ENCODE data around the gene PMEPA1. TPM values are rescaled to one million over a fixed set of nuclear protein-coding genes. Genes with fewer than 3 reads are reported as not detected.

Gene PMEPA1
- total and polyA plus RNA-seq, 2 donors = 1.0 to 5.1 TPM

GRCh38 chr20:57688295-57688694 lies 21.5 kb downstream of the PMEPA1 start:
- 73% methylated on average over 5 of the region's 5 CpGs for WGBS
- H3K27ac ChIP-seq (ENCODE audit: low read depth in 1 of 2, low read length in 1 of 2) = no peak overlapping the region
- H3K4me3 ChIP-seq (ENCODE audit: low read length in 2 of 2) = no peak overlapping the region

GRCh38 chr20:57686931-57687652 lies 22.7 kb downstream of the PMEPA1 start:
- Histone ChIP-seq H3K27me3 (ENCODE audit: control insufficient read depth in 2 of 2, insufficient read depth in 1 of 2, low read length in 1 of 2) (peaks cover 0 to 14% of the 10 kb centered on the region in 2 donors), H3K9me3 (ENCODE audit: control insufficient read depth in 2 of 2, insufficient read depth in 1 of 2, low read length in 1 of 2) (no peaks in the 10 kb centered on the region), H3K4me3 (ENCODE audit: low read length in 2 of 2) (no peak overlapping the region), H3K36me3 (ENCODE audit: control insufficient read depth in 2 of 2, insufficient read depth in 2 of 2, low read length in 1 of 2) (no peaks in the 10 kb centered on the region), H3K27ac (ENCODE audit: low read depth in 1 of 2, low read length in 1 of 2) (no peak overlapping the region), H3K4me1 (ENCODE audit: control insufficient read depth in 2 of 2, insufficient read depth in 2 of 2, low read length in 2 of 2) (peaks cover 0 to 2% of the 10 kb centered on the region in 2 donors)
- WGBS = 93% methylated on average over 12 of the region's 12 CpGs
- DNase-seq (ENCODE audit: low read depth in 6 of 9, low spot score in 9 of 9) = no peak

More at GRCh38 chr20:57688295-57688694, 21.5 kb downstream of the PMEPA1 start:
- H3K27me3 ChIP-seq (ENCODE audit: control insufficient read depth in 2 of 2, insufficient read depth in 1 of 2, low read length in 1 of 2) = peaks cover 0 to 7% of the 10 kb centered on the region in 2 donors
- no peaks in the 10 kb centered on the region for H3K4me1 ChIP-seq (ENCODE audit: control insufficient read depth in 2 of 2, insufficient read depth in 2 of 2, low read length in 2 of 2)
- no peak for DNase-seq (ENCODE audit: low read depth in 6 of 9, low spot score in 9 of 9)
- no peaks in the 10 kb centered on the region for H3K9me3 ChIP-seq (ENCODE audit: control insufficient read depth in 2 of 2, insufficient read depth in 1 of 2, low read length in 1 of 2)
- H3K36me3 ChIP-seq (ENCODE audit: control insufficient read depth in 2 of 2, insufficient read depth in 2 of 2, low read length in 1 of 2) = no peaks in the 10 kb centered on the region

- 87% methylated on average over 21 of the region's 21 CpGs for WGBS
- H3K9me3 ChIP-seq (ENCODE audit: control insufficient read depth in 2 of 2, insufficient read depth in 1 of 2, low read length in 1 of 2) = no peaks in the 10 kb centered on the region
- peaks cover 0 to 2% of the 10 kb centered on the region in 2 donors for H3K4me1 ChIP-seq (ENCODE audit: control insufficient read depth in 2 of 2, insufficient read depth in 2 of 2, low read length in 2 of 2)
- peaks cover 0 to 25% of the 10 kb centered on the region in 2 donors for H3K27me3 ChIP-seq (ENCODE audit: control insufficient read depth in 2 of 2, insufficient read depth in 1 of 2, low read length in 1 of 2)
- no peak overlapping the region for H3K4me3 ChIP-seq (ENCODE audit: low read length in 2 of 2)
- DNase-seq (ENCODE audit: low read depth in 6 of 9, low spot score in 9 of 9) = no peak
- H3K27ac ChIP-seq (ENCODE audit: low read depth in 1 of 2, low read length in 1 of 2) = no peak overlapping the region
- no peaks in the 10 kb centered on the region for H3K36me3 ChIP-seq (ENCODE audit: control insufficient read depth in 2 of 2, insufficient read depth in 2 of 2, low read length in 1 of 2)
Measured at GRCh38 chr20:57685146-57685758, 24.6 kb downstream of the PMEPA1 start.

GRCh38 chr20:57684808-57685140 lies 25.0 kb downstream of the PMEPA1 start:
- Histone ChIP-seq H3K27me3 (ENCODE audit: control insufficient read depth in 2 of 2, insufficient read depth in 1 of 2, low read length in 1 of 2) (peaks cover 0 to 26% of the 10 kb centered on the region in 2 donors), H3K9me3 (ENCODE audit: control insufficient read depth in 2 of 2, insufficient read depth in 1 of 2, low read length in 1 of 2) (no peaks in the 10 kb centered on the region), H3K36me3 (ENCODE audit: control insufficient read depth in 2 of 2, insufficient read depth in 2 of 2, low read length in 1 of 2) (no peaks in the 10 kb centered on the region), H3K4me3 (ENCODE audit: low read length in 2 of 2) (no peak overlapping the region), H3K27ac (ENCODE audit: low read depth in 1 of 2, low read length in 1 of 2) (no peak overlapping the region), H3K4me1 (ENCODE audit: control insufficient read depth in 2 of 2, insufficient read depth in 2 of 2, low read length in 2 of 2) (peaks cover 0 to 2% of the 10 kb centered on the region in 2 donors)
- no peak for DNase-seq (ENCODE audit: low read depth in 6 of 9, low spot score in 9 of 9)
- 75% methylated on average over 5 of the region's 5 CpGs for WGBS

GRCh38 chr20:57683881-57684807 lies 25.7 kb downstream of the PMEPA1 start:
- Histone ChIP-seq H3K27ac (ENCODE audit: low read depth in 1 of 2, low read length in 1 of 2) (no peak overlapping the region), H3K4me3 (ENCODE audit: low read length in 2 of 2) (no peak overlapping the region), H3K9me3 (ENCODE audit: control insufficient read depth in 2 of 2, insufficient read depth in 1 of 2, low read length in 1 of 2) (no peaks in the 10 kb centered on the region), H3K36me3 (ENCODE audit: control insufficient read depth in 2 of 2, insufficient read depth in 2 of 2, low read length in 1 of 2) (no peaks in the 10 kb centered on the region), H3K27me3 (ENCODE audit: control insufficient read depth in 2 of 2, insufficient read depth in 1 of 2, low read length in 1 of 2) (peaks cover 0 to 32% of the 10 kb centered on the region in 2 donors), H3K4me1 (ENCODE audit: control insufficient read depth in 2 of 2, insufficient read depth in 2 of 2, low read length in 2 of 2) (peaks cover 0 to 2% of the 10 kb centered on the region in 2 donors)
- DNase-seq (ENCODE audit: low read depth in 6 of 9, low spot score in 9 of 9) = no peak
- WGBS = 93% methylated on average over 26 of the region's 26 CpGs

GRCh38 chr20:57683287-57683686 lies 26.5 kb downstream of the PMEPA1 start:
- DNase-seq (ENCODE audit: low read depth in 6 of 9, low spot score in 9 of 9) = no peak
- H3K4me3 ChIP-seq (ENCODE audit: low read length in 2 of 2) = no peak overlapping the region
- peaks cover 0 to 2% of the 10 kb centered on the region in 2 donors for H3K4me1 ChIP-seq (ENCODE audit: control insufficient read depth in 2 of 2, insufficient read depth in 2 of 2, low read length in 2 of 2)
- 85% methylated on average over 7 of the region's 7 CpGs for WGBS
- no peaks in the 10 kb centered on the region for H3K9me3 ChIP-seq (ENCODE audit: control insufficient read depth in 2 of 2, insufficient read depth in 1 of 2, low read length in 1 of 2)
- no peak overlapping the region for H3K27ac ChIP-seq (ENCODE audit: low read depth in 1 of 2, low read length in 1 of 2)
- H3K27me3 ChIP-seq (ENCODE audit: control insufficient read depth in 2 of 2, insufficient read depth in 1 of 2, low read length in 1 of 2) = peaks cover 0 to 38% of the 10 kb centered on the region in 2 donors
- H3K36me3 ChIP-seq (ENCODE audit: control insufficient read depth in 2 of 2, insufficient read depth in 2 of 2, low read length in 1 of 2) = no peaks in the 10 kb centered on the region

GRCh38 chr20:57682184-57683101 lies 27.4 kb downstream of the PMEPA1 start:
- 94% methylated on average over 28 of the region's 28 CpGs for WGBS
- H3K27me3 ChIP-seq (ENCODE audit: control insufficient read depth in 2 of 2, insufficient read depth in 1 of 2, low read length in 1 of 2) = peaks cover 0 to 40% of the 10 kb centered on the region in 2 donors
- H3K27ac ChIP-seq (ENCODE audit: low read depth in 1 of 2, low read length in 1 of 2) = no peak overlapping the region
- H3K4me1 ChIP-seq (ENCODE audit: control insufficient read depth in 2 of 2, insufficient read depth in 2 of 2, low read length in 2 of 2) = peaks cover 0 to 2% of the 10 kb centered on the region in 2 donors
- DNase-seq (ENCODE audit: low read depth in 6 of 9, low spot score in 9 of 9) = no peak
- H3K4me3 ChIP-seq (ENCODE audit: low read length in 2 of 2) = no peak overlapping the region
- H3K36me3 ChIP-seq (ENCODE audit: control insufficient read depth in 2 of 2, insufficient read depth in 2 of 2, low read length in 1 of 2) = no peaks in the 10 kb centered on the region
- no peaks in the 10 kb centered on the region for H3K9me3 ChIP-seq (ENCODE audit: control insufficient read depth in 2 of 2, insufficient read depth in 1 of 2, low read length in 1 of 2)

Data from thymus (tissue), 11 donors.